GM18951 (cell line): ENCODE data around the gene RASSF4.

Experiments
- POLR2A ChIP-seq: IDR thresholded peaks from 4 replicates; pipeline ENCODE4 v1.6.1; 2011; ENCODE audit warnings: mild to moderate bottlenecking; ENCODE audit not compliant: insufficient read length, insufficient read depth; ENCODE audit errors: extremely low read depth
- in situ Hi-C: fragments of 300-500 bp; cut with MboI; formaldehyde crosslinking; loops from one replicate; pipeline ENCODE4 v1.12.0; 2022; ENCODE audit warnings: low sequenced_read_pairs, mixed read lengths, inconsistent platforms; ENCODE audit not compliant: unreplicated experiment

The RASSF4 gene

DNA sequence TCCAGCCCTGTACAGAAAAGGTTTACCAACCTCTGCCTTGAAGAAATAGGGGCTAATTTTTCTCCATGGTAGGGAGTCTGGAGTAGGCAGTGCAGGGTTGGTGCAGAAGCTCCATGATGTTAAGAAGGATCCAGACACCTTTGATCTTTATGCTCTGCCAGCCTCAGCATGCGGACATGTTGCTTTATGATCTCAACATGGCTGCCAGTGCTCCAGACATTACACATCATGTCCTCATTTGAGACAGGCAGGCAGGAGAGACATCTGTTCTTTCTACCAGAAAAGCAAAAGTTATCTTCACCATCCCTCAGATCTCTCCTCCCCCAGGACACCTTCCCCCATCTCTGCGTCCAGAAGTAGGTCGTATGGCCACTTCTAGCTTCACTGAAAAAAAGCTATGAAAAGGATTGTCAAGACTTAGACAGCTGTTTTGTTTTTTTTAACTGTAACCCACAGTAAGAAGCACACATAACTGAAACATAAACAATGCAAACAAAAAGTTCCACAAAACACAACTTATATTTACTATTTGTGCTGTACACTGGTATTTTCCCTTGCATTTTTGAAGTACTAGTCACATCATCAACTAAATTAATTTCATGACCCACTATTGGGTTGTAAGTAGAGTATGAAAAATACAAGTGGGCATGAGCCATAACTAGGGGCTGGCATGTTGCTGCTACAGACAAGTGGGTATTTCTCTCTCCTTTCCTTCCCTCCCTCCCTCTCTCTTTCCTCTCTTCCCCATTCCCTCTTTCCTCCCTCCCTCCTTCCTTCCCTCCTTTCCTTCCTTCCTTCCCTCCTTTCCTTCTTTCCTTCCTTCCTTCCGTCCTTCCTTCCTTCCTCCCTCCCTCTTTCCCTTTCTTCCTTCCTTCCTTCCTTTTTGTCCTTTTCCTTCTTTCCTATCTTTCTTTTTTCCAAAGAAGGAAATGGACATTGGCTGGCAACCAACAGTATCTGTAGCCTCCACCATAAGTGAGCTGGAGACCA is 2.6 kb upstream of the RASSF4 start:
- in situ Hi-C loops, result no loop called here
- no peak for TF ChIP-seq POLR2A

- no peak for TF ChIP-seq POLR2A
- in situ Hi-C loops, result no loop called here
Observed at GRCh38 chr10:44958196-44958897, 1.3 kb upstream of the RASSF4 start.

- no peak for TF ChIP-seq POLR2A
- in situ Hi-C loops, result no loop called here
Observed at GRCh38 chr10:44958898-44959246, 730 bp upstream of the RASSF4 start.

DNA sequence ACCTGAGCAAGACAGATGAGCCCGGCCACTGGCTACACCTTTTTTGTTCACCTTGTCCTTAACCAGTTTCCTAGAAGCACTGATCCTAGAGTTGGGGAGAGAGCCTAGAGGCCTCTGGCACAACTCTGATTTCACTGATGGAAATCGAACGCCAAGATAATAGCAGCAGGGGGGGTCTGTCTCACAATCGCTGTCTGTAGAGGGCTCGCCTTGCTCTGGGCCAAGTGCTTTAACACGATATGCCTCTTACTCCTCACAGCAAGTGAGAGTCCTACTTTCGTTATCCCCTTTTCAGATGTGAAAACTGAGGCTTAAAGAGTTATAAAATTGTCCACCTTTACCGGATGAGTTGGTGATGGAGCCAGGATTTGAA is 472 bp downstream of the RASSF4 start:
- in situ Hi-C loops, result no loop called here
- no peak for TF ChIP-seq POLR2A

GRCh38 chr10:44960482-44961229 is 1.1 kb downstream of the RASSF4 start:
- in situ Hi-C loops, result no loop called here
- TF ChIP-seq POLR2A, result no peak

DNA sequence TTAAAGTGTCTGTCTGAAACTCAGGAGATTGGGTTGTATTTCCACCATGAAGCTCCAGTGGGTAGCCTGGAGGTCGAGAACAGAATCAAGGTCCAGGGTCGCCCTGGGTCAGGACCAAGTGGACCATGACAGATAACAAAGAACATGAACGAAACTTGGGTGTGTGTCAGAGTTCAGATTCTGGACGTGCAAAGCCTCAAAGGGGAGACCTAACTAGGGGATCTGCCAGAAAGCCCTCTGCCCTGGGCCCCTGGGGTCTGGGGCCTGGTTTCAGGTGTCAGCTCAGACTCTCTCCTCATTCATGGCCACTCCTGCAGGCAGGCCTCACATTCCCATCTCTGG is 1.6 kb downstream of the RASSF4 start:
- TF ChIP-seq POLR2A, result no peak

DNA sequence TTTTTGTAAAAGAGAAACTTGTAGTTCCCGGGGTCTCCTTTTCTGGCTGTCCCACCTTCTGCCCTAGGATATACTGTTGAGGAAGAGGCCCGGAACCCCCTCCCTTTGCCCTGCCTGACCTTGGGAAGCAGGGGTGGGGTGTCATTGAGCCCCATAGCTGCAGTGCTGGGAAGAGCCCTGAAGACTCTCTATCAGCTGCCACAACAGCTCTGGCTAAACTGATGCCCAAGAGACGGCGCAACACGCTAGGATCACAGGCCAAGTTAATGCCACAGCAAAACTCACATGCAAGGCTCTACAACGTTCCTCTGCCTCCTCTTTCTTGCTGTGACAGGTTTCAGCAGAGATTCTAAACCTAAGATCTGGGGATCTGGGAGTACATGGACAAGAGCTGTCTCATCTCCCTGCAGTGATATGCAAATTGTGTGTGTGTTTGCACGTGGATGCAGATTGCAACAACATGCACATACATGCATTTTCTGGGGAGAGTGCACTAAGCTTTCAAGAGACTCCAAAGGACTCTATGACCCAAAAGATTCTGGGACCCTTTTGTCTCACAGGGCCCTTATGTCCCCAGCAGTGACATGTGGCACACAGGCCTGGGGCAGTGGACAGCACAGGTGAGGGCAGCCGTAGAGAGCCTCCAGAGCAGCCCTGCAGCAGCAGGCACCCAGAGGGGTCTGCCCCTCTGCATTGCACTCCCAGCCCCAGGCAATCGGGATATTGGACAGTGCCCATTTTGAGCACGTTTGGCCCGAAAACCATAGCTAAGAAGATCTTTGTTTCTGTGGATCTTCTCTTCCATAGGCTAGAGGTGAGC is 2.5 kb downstream of the RASSF4 start:
- in situ Hi-C loops, result no loop called here
- no peak for TF ChIP-seq POLR2A

More for the DNA sequence above, 1.6 kb downstream of the RASSF4 start:
- in situ Hi-C loops, result no loop called here

DNA sequence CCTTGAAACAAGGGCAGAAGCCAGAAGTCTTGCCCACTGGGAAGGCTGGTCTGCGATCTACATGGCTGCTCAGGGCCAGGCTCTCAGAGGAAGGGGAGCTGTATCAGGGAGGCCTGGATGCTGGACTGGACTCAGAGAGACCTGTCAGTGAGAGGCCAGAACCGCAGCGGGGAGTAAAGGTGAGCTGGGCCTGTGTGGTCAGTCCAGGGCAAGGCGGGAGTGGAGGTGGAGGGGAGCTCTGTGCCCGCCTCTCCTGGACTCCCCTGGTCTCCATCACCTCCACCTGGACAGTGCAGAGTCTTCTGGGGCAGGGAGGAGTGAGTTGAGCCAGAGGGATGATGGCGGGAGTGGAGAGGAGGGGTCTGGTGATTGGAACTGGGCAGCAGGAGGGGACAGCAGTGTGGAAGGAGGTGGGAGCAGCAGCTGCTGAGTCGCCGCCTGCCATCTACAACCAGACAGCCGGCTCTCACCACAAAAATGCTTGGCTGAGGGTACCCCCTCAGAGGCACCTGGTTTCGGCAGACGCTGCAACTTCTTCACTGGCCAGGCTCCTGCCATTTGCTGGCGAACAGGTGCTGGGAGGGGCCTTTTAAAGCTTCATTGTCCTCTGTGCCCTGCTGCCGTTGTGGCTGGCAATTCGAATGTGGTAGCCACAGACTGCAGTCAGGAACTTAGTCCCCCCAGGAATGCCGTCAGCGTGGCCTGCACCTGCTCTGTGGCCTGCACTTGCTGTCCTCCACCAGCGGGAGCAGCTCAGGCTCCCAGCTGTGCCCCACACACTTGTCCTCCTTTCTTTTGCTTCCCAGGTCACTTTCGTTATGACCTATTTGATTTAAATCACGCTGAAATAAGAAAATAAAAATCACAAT is 3.5 kb downstream of the RASSF4 start:
- TF ChIP-seq POLR2A, result no peak
- in situ Hi-C loops, result no loop called here

GRCh38 chr10:44963772-44964633 is 4.4 kb downstream of the RASSF4 start:
- no peak for TF ChIP-seq POLR2A
- in situ Hi-C loops, result no loop called here

DNA sequence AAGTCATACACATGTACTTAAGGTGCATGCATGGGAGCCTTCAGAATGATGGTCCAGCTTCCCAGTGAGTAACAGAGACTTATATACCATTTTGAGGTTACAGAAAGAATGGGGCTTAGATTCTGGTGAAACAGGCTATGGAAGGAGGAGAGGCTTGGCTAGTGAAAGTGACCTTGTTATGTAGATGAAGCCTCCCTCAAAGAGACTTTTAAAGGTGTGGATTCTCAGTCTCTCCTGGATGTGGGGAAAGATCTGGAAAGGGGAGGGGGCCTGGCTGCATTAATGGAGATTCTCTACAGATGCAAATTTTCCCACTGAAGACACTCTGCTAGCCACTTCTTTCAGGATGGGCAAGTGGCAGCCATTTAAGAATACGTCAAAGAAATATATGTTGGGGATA is 5.5 kb downstream of the RASSF4 start:
- in situ Hi-C loops, result no loop called here
- no peak for TF ChIP-seq POLR2A

GRCh38 chr10:44965651-44966097 is 6.1 kb downstream of the RASSF4 start:
- no peak for TF ChIP-seq POLR2A
- in situ Hi-C loops, result no loop called here
